ENCODE data around the gene KRT76.

Gene KRT76

DNA sequence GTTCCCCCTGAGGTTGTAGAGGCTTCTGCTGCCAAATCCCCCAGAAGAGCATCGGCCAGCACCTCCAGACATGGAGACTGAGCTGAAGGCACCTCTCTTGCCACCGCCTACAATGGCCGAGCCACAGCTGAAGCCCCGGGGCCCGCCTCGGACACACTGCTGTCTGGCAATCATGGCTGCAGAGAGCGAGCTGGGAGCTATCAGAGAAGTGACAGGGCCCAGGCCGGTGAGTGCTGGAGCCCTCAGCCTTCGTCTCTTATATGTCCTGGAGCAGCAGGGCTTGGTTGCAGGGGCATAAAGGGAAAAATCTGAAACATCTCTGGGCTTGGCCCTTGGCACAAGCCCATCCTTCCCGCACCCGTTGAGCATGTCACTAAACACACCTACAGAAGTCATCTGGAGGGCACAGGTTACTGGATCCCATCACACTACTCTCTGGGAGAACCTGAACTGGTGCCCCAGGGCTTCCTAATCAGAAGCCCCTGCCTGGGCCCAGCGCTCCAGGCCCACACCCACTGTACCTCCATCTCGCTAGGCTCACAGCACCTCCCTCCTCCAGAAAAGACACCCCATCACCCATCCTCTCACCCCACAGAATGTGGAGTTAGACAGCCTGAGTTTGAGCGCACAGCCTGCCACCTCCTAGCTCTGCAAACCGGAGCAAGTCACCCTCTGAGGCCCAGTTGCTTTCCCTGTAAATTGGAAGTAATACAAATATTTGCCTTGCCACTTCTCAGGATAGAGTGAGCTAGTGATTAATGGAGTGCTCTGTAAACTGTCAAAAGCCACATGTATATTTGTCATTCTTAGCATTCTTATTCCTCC, 37.0 kb upstream of the KRT76 start, which contains the start of gene KRT4:
Gene KRT4 (minus strand): TSS at position 232 of the 825 bp plus-strand sequence. CDS start 58 bp downstream, at position 174.
- DNase-seq: no peak

GRCh38 chr12:52813203-52813819, 36.2 kb upstream of the KRT76 start:
- DNase-seq: no peak

- no peak for DNase-seq
These were observed 35.6 kb upstream of the KRT76 start for GRCh38 chr12:52812749-52813148.

DNA sequence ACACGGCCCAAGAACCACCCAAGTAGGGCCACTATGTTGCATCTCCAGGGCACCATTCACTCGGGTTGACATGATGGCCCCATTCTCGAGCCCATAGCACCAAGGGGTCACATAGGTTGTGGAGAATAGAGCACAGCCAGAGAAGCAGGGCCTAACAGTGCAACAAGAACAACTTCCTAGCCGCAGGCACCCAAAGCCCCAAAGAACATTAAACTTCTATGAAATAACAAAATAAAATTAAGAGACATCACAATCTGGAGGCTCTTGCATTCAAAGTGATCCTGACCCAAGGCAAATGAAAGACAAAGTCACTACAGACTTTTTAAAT, 34.9 kb upstream of the KRT76 start:
- no peak for DNase-seq

DNA sequence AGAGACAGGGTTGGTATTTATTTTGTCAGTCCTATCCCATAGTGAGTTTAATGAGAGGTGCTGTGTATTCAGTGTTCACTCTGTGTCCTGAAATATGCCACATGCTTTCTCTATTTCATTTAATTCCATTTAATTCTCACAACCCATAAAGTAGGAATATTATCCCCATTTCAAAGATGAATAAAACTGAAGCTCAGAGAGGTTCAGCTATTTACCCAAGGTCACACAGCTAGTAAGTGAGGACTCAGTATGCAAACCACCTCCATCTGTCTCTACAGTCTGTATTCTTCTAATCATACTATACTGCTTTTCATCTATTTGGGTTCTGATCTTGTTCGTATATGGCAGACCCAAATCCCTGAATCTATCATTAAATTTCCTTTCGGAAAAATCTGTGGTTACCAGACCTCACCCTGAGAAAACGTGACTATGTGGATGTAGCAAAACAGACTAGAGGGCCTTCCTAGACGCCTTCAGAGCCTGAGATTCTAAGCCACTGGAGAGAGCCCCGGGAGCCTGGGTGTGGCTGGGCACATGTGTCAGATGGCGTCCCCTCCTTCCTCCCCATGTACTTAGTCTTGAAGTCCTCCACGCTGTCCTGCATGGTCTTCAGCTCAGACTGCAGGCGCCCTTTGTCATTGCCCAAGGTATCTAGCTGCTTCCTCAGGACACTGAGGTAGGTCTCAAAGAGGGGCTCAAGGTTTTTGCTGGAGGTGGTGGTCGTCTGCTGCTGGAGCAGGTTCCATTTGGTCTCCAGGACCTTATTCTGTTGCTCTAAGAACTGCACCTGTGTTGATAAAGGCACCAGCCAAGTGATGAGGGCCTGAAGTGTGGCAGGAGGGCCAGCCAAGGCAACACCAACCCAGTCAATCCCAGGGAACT, 34.3 kb upstream of the KRT76 start:
- DNase-seq: no peak

- no peak for DNase-seq
These were observed 33.4 kb upstream of the KRT76 start for GRCh38 chr12:52810554-52810953.

- no peak for DNase-seq
These were observed 32.0 kb upstream of the KRT76 start for GRCh38 chr12:52809166-52809565.

GRCh38 chr12:52808573-52809160, 31.5 kb upstream of the KRT76 start:
- no peak for DNase-seq

GRCh38 chr12:52807544-52808470, 30.7 kb upstream of the KRT76 start:
- DNase-seq: no peak

DNA sequence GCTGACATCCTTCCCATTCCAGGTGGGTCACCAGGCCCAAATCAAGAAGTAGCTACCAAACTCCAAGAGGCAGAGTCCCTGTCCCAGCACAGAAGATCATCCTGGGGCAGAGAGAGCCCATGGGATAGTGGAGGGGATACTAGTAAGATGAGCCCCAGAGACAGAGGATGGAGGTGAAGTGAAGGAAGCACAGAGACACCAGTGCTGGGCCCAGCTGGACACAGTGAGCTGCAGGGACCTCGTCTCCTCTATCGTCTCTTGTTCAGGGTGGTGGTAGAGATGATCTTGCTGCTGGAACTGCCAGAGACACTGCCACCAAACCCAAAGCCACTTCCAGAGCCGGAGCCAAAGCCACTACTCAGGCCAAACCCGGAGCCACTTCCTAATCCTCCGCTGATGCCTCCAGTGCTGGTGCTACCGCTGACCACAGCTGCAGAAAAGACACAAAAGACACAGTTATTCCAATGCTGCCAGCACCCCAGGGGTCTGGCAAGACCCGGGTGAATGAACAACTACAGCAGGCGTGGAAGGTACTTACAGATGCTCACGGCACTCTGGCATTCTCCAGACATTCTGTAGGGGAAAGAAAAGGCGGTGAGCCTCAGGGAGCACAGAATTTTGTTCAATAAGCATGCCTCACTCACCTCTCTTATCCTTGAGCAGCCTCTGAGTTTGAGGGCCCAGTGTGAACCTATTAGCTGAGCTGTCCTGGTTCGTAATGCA, 29.8 kb upstream of the KRT76 start:
- DNase-seq: no peak

GRCh38 chr12:52806169-52806811, 29.1 kb upstream of the KRT76 start:
- no peak for DNase-seq

GRCh38 chr12:52805739-52806138, 28.6 kb upstream of the KRT76 start:
- no peak for DNase-seq

DNA sequence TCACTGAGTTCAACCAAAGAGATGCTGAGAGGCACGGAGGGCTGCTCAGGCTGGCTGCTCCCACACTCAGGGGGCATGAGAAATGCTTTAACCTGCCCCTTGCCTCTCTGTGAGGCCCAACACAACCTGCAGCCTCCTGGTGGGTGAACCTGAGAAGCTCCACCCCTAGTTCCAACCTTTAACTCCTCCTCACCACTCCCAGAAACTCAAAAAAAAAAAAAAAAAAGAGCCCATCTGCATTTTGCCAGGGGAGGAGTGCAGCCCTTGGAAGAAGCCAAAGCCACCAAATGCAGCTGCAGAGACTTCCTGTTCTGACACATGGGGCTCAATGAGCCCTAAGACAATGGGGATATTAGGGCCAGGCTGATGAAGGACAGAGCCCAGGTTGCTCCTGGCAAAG, 27.9 kb upstream of the KRT76 start:
- no peak for DNase-seq

DNA sequence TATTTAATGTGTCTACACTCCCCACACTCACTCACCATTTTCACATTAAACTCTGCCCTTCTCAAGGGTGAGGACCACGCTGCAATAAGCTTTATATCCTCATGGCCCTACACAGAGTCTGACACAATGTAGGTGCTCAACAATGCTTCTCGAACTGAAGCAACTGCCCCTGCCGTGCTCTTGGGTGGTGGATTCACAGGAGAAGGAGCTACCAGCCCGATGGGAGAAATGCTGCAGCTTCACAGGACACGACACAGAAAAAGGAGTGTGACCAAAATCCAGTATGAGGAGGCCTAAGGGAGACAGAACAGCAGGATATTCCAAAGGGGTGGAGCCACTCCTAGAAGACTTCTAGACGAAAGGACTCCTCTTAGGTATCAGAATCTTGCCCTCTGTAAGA, 25.3 kb upstream of the KRT76 start:
- no peak for DNase-seq

DNA sequence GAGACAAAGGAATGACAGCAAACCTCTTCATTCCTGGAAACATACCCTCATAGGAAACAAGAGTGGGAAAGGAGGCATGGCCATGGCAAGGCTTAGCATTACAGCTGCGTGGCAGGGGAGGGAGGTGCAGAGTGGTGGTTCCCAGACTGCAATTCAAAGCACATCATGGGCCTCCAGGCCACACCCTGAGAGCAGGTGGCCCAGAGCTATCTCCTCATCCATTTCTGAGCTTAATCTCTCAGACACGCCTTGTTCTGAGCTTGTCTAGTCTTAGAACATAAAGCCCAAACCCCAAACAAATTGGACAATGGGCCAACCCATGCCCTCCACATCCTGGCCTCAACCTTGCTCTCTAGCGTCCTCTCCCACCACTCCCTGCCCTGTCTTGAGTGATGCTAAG, 24.6 kb upstream of the KRT76 start:
- no peak for DNase-seq

DNA sequence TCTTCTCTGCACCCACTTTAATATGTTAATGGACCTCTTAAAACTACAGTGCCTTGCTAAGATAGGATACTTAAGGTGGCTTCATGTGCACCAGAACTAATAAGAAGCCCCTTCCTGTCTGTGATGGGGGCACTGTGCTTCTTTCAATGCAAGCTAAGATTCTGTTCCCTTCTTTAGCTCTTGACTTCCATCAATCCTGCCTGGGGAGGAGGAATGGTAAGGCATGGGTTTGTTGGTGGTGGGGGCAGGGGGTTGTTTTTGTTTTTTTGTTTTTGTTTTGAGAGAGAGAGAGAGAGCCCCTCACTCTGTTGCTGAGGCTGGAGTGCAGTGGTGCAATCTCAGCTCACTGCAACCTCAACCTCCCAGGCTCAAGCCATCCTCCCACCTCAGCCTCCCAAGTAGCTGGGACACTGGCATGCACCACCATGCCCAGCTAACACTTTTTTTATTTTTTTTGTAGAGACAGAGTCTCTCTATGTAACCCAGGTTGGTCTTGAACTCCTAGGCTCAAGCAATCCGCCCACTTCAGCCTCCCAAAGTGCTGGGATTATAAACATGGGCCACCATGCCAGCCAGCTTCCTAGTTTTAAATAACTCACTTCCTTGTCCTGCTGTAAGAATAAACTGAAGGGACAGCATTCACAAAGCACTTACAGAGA, 23.2 kb upstream of the KRT76 start:
- DNase-seq: no peak

- no peak for DNase-seq
These were observed 22.5 kb upstream of the KRT76 start for GRCh38 chr12:52799505-52800211.
